ENCODE measurements around the gene RPL9. TPM values are rescaled to one million over a fixed set of nuclear protein-coding genes. Genes with fewer than 3 reads are reported as not detected.
A peak's percentile ranks its signal among the peaks of the same experiment; 100 is the strongest.

Gene RPL9
- total and polyA plus RNA-seq, 2 of the 4 experiments (the other 2 are of a cell fraction), result 1,627 to 1,905 TPM

DNA sequence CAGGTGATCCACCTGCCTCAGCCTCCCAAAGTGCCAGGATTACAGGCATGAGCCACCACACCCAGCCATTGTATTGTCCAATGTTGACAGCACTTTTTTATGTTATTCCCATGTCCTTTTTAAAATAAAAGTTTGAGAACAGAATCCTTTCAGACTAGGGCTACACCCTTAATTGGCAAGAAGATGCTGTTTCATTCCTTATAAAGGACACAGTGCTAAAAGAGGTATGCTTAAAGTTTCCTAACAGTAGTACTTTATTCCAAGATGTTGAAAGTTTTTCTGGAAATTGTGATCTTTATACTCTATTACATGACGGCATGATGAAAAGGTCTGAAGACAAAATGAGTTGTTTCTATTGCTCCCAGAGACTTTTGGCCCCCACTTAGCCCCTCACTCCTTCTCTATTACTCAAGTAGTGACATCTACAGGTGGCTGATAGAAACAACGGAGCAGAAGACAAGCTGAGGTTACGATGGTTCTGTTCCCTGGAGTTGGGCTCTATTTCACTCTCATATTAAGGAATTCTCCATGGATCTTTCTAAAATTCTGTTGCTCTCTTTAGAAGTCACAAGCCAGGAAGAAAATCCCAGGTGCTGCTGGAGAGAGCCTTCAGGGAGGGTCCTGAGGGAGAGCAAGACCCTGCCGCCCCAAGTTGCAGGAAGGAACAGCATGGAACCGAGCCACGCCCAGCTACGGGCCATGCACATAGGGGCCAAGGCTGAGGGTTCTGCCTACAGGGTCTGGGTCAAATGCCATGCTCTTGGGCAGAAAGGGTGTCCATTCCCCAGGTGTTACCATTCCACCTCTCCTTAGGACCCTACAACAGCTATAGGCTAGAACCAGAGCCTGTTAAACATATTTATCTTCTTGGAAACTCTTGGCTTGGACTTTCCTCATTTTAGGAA lies 22.8 kb downstream of the RPL9 start:
- Histone ChIP-seq H3K4me2 (ENCODE audit: low read depth, low read length) (no peak overlapping the region), H3K4me1 (ENCODE audit: control insufficient read depth, insufficient read depth, low read length) (peaks cover 2% of the 10 kb centered on the region; the same call in 1 of the 2 replicates), H3K23ac (ENCODE audit: low read depth, low read length) (no peak overlapping the region), H3K9me3 (ENCODE audit: control insufficient read depth, insufficient read depth, low read length) (no peaks in the 10 kb centered on the region), H2BK5ac (ENCODE audit: low read depth, low read length, poor library complexity, severe bottlenecking) (no peak overlapping the region), H4K5ac (ENCODE audit: low read depth, low read length) (no peak overlapping the region), H4K20me1 (ENCODE audit: insufficient read depth, low read length) (no peaks in the 10 kb centered on the region), H2AFZ (replicated peaks; ENCODE audit: low read length, poor library complexity) (no peak overlapping the region), H4K91ac (ENCODE audit: insufficient read depth, low read depth, low read length) (no peak overlapping the region), H2BK15ac (ENCODE audit: low read depth, low read length) (no peak overlapping the region), H3K9me1 (ENCODE audit: insufficient read depth, low read length) (no peaks in the 10 kb centered on the region), H3K27me3 (ENCODE audit: control insufficient read depth, insufficient read depth, low read length) (peaks cover 15% of the 10 kb centered on the region), H3K36me3 (ENCODE audit: control insufficient read depth, insufficient read depth, low read length) (no peaks in the 10 kb centered on the region), H3K9ac (ENCODE audit: low read depth, low read length) (no peak overlapping the region), H4K8ac (ENCODE audit: low read depth in 2 of 2, low read length in 2 of 2) (no peak overlapping the region), H3K56ac (ENCODE audit: extremely low read depth, insufficient read depth, low read length) (no peak overlapping the region), H3K79me1 (ENCODE audit: low read depth in 1 of 2, low read length in 2 of 2) (no peaks in the 10 kb centered on the region), H2BK20ac (ENCODE audit: low read depth, low read length) (no peak overlapping the region), H2AK5ac (ENCODE audit: low read depth, low read length) (no peak overlapping the region), H3K18ac (ENCODE audit: low read depth, low read length) (no peak overlapping the region), H3K4me3 (ENCODE audit: insufficient read depth, low read depth, low read length) (no peak overlapping the region), H2BK120ac (ENCODE audit: low read depth, low read length) (no peak overlapping the region), H3K27ac (ENCODE audit: insufficient read depth, low read length) (no peak overlapping the region), H3K14ac (replicated peaks; ENCODE audit: low read depth, low read length) (no peak overlapping the region), H2AK9ac (replicated peaks; ENCODE audit: low read depth, low read length, poor library complexity) (no peak overlapping the region), H3K4ac (ENCODE audit: low read depth, low read length) (no peak overlapping the region)
- intact Hi-C loops (cut with micrococcal nuclease) (no loop called here), dilution Hi-C loops (cut with HindIII; ENCODE audit: low sequenced_read_pairs, unreplicated experiment) (no loop called here), in situ Hi-C loops (cut with MboI; ENCODE audit: low sequenced_read_pairs) (no loop called here)
- POLR2A ChIA-PET (ENCODE audit: unreplicated experiment), result no interaction called here
- DNase-seq (no peak), ATAC-seq (ENCODE audit: low read depth) (peak; percentile 32; the same call in 1 of the 2 replicates)
- CTCF ChIA-PET, result interaction anchor here (1.0 kb wide), 2 partner anchors 18 to 342 kb away, joined by 3 to 4 read pairs; no protein-coding TSS in a partner anchor
- no TSS peak for BruUV-seq (replicated peaks)
- TF ChIP-seq, protein P1, sequence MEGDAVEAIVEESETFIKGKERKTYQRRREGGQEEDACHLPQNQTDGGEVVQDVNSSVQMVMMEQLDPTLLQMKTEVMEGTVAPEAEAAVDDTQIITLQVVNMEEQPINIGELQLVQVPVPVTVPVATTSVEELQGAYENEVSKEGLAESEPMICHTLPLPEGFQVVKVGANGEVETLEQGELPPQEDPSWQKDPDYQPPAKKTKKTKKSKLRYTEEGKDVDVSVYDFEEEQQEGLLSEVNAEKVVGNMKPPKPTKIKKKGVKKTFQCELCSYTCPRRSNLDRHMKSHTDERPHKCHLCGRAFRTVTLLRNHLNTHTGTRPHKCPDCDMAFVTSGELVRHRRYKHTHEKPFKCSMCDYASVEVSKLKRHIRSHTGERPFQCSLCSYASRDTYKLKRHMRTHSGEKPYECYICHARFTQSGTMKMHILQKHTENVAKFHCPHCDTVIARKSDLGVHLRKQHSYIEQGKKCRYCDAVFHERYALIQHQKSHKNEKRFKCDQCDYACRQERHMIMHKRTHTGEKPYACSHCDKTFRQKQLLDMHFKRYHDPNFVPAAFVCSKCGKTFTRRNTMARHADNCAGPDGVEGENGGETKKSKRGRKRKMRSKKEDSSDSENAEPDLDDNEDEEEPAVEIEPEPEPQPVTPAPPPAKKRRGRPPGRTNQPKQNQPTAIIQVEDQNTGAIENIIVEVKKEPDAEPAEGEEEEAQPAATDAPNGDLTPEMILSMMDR (conservative IDR thresholded peaks at IDR 0.05; ENCODE audit: low read depth, low read length), result 0 out of 2 replicates have a peak, but pooled peaks have one; percentile 5
- no peak for TF ChIP-seq BHLHE40 (IDR thresholded peaks at IDR 0.05; ENCODE audit: low read depth, low read length)
- no CpG with 5 or more reads among the region's 7 CpGs for WGBS, 2 experiments (ENCODE audit: extremely low coverage in 2 of 2, insufficient read length in 1 of 2)
